ENCODE results near the gene ASCC3. TPM values are rescaled to one million over a fixed set of nuclear protein-coding genes. Genes with fewer than 3 reads are reported as not detected.

Gene ASCC3
- total and polyA plus RNA-seq, 2 donors (not counting 1 experiment from before 2014, with no cell fraction given), result 9.0 to 42.3 TPM

GRCh38 chr6:100506651-100507050 is 374.5 kb downstream of the ASCC3 start:
- ChIA-PET POLR2A (no interaction called here), CTCF (no interaction called here)
- Histone ChIP-seq H3K36me3 (replicated peaks in 1 of 2; ENCODE audit: control extremely low read depth in 1 of 2, control insufficient read depth in 1 of 2, extremely low read depth in 1 of 2, insufficient read depth in 2 of 2, low read length in 1 of 2) (peaks cover 3 to 12% of the 10 kb centered on the region in 2 experiments), H3K4me3 (ENCODE audit: control extremely low read depth in 1 of 5, extremely low read depth in 1 of 5, insufficient read depth in 1 of 5, low read depth in 2 of 5, low read length in 4 of 5) (no peak overlapping the region), H3K27ac (ENCODE audit: low read length in 2 of 2) (no peak overlapping the region), H2AFZ (ENCODE audit: insufficient read depth, low read depth, low read length, poor library complexity, severe bottlenecking) (no peak overlapping the region), H3K4me1 (ENCODE audit: control insufficient read depth in 2 of 2, insufficient read depth in 2 of 2, low read length in 2 of 2) (no peaks in the 10 kb centered on the region), H3K9ac (ENCODE audit: low read length) (no peak overlapping the region), H3K4me2 (replicated peaks; ENCODE audit: low read depth, low read length, poor library complexity, severe bottlenecking) (no peak overlapping the region), H3K9me3 (ENCODE audit: control extremely low read depth in 1 of 3, control insufficient read depth in 2 of 3, insufficient read depth in 1 of 3, low read length in 2 of 3) (no peaks in the 10 kb centered on the region), H3K79me2 (ENCODE audit: control insufficient read depth, insufficient read depth, low read length) (no peaks in the 10 kb centered on the region), H3K27me3 (replicated peaks in 1 of 4; ENCODE audit: control extremely low read depth in 1 of 4, control insufficient read depth in 3 of 4, insufficient read depth in 4 of 4, low read length in 3 of 4) (no peaks in the 10 kb centered on the region), H4K20me1 (ENCODE audit: control insufficient read depth, insufficient read depth, low read length, poor library complexity, severe bottlenecking) (no peaks in the 10 kb centered on the region)
- TF ChIP-seq, protein P1, sequence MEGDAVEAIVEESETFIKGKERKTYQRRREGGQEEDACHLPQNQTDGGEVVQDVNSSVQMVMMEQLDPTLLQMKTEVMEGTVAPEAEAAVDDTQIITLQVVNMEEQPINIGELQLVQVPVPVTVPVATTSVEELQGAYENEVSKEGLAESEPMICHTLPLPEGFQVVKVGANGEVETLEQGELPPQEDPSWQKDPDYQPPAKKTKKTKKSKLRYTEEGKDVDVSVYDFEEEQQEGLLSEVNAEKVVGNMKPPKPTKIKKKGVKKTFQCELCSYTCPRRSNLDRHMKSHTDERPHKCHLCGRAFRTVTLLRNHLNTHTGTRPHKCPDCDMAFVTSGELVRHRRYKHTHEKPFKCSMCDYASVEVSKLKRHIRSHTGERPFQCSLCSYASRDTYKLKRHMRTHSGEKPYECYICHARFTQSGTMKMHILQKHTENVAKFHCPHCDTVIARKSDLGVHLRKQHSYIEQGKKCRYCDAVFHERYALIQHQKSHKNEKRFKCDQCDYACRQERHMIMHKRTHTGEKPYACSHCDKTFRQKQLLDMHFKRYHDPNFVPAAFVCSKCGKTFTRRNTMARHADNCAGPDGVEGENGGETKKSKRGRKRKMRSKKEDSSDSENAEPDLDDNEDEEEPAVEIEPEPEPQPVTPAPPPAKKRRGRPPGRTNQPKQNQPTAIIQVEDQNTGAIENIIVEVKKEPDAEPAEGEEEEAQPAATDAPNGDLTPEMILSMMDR (IDR thresholded peaks at IDR 0.05), result no peak
- TF ChIP-seq EZH2 (IDR thresholded peaks at IDR 0.05; ENCODE audit: borderline replicate concordance, insufficient read depth, low read depth, low read length, poor library complexity, severe bottlenecking), result no peak
- ATAC-seq (ENCODE audit: low read depth) (no peak), DNase-seq (no peak)
- intact Hi-C loops (cut with micrococcal nuclease), result no loop called here
- WGBS (ENCODE audit: insufficient coverage), result 97% methylated on average over 2 of the region's 2 CpGs
- no peak overlapping the region for H3K4me3 Mint-ChIP-seq
- no peaks in the 10 kb centered on the region for H3K27me3 Mint-ChIP-seq
- H3K9me3 Mint-ChIP-seq (ENCODE audit: insufficient read depth), result no peaks in the 10 kb centered on the region
- H3K27ac Mint-ChIP-seq, result no peak overlapping the region
- H3K4me1 Mint-ChIP-seq, result no peaks in the 10 kb centered on the region

DNA sequence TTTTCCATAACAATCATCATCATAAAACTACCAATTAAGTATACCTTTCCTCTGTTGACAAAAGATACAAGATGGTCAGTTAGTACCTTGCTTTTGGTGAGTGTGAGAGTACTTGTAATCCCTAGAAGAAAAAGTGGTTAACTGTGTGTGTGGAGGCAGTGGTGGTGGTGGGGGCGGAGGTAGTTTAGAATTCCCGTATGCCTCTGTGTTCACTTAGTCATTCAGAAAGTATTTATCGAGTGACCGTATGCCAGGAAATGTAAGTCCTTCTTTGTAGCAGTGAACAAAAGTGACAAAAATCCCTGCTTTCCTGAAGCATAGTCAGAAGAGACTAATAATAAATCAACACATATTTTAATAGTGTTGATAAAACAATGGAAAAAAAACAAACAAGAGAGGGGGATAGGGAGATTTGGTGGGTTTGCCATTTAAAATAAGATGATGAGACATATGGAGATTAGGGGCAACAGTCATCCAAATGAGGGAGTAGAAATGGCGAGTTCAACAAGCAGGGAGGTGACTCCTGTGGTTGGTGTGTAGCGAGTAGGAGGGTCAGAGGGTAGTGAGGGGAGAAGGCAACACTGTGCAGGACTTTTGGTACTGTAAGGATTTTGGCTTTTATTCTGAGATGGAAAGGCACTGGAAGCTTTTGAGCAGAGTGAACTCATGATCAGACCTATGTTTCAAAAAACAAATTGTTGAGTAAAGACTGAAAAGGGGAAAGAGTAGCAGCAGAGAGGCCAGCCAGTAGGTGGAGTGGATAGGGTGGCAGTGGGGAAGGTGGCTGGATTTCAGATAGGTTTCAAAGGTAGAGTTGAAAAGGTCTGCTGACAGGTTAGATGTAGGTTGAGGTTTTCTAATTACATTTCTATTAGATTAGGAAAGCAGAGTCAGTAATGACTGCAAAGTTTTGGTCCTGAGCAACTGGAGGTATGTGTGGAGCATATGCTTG is 376.1 kb downstream of the ASCC3 start:
- peaks cover 3 to 5% of the 10 kb centered on the region in 2 experiments for H3K36me3 ChIP-seq (replicated peaks in 1 of 2; ENCODE audit: control extremely low read depth in 1 of 2, control insufficient read depth in 1 of 2, extremely low read depth in 1 of 2, insufficient read depth in 2 of 2, low read length in 1 of 2)
- no peak for ATAC-seq (ENCODE audit: low read depth)
- H3K4me3 Mint-ChIP-seq, result no peak overlapping the region
- H2AFZ ChIP-seq (ENCODE audit: insufficient read depth, low read depth, low read length, poor library complexity, severe bottlenecking), result no peak overlapping the region
- CTCF ChIA-PET, result no interaction called here
- no peak overlapping the region for H3K4me2 ChIP-seq (replicated peaks; ENCODE audit: low read depth, low read length, poor library complexity, severe bottlenecking)
- H3K9ac ChIP-seq (ENCODE audit: low read length), result no peak overlapping the region
- POLR2A ChIA-PET, result no interaction called here
- intact Hi-C loops (cut with micrococcal nuclease), result no loop called here
- no peaks in the 10 kb centered on the region for H3K27me3 ChIP-seq (replicated peaks in 1 of 4; ENCODE audit: control extremely low read depth in 1 of 4, control insufficient read depth in 3 of 4, insufficient read depth in 4 of 4, low read length in 3 of 4)
- H4K20me1 ChIP-seq (ENCODE audit: control insufficient read depth, insufficient read depth, low read length, poor library complexity, severe bottlenecking), result no peaks in the 10 kb centered on the region
- no peak for TF ChIP-seq EZH2 (IDR thresholded peaks at IDR 0.05; ENCODE audit: borderline replicate concordance, insufficient read depth, low read depth, low read length, poor library complexity, severe bottlenecking)
- TF ChIP-seq, protein P1 (IDR thresholded peaks at IDR 0.05), result no peak
- 86% methylated on average over 6 of the region's 6 CpGs for WGBS (ENCODE audit: insufficient coverage)
- no peak overlapping the region for H3K27ac ChIP-seq (ENCODE audit: low read length in 2 of 2)
- H3K9me3 Mint-ChIP-seq (ENCODE audit: insufficient read depth), result no peaks in the 10 kb centered on the region
- H3K27me3 Mint-ChIP-seq, result peaks cover 2% of the 10 kb centered on the region
- no peaks in the 10 kb centered on the region for H3K9me3 ChIP-seq (ENCODE audit: control extremely low read depth in 1 of 3, control insufficient read depth in 2 of 3, insufficient read depth in 1 of 3, low read length in 2 of 3)
- no peaks in the 10 kb centered on the region for H3K4me1 ChIP-seq (ENCODE audit: control insufficient read depth in 2 of 2, insufficient read depth in 2 of 2, low read length in 2 of 2)
- no peak overlapping the region for H3K4me3 ChIP-seq (ENCODE audit: control extremely low read depth in 1 of 5, extremely low read depth in 1 of 5, insufficient read depth in 1 of 5, low read depth in 2 of 5, low read length in 4 of 5)
- no peaks in the 10 kb centered on the region for H3K4me1 Mint-ChIP-seq
- DNase-seq, result no peak
- H3K79me2 ChIP-seq (ENCODE audit: control insufficient read depth, insufficient read depth, low read length), result no peaks in the 10 kb centered on the region
- no peak overlapping the region for H3K27ac Mint-ChIP-seq
